GM18511 (cell line): Measurements from ENCODE around the gene ISL2.

Experiments used
- ATAC-seq: cut with Tn5 transposase; IDR thresholded peaks from one replicate; pipeline ENCODE4 v1.9.1; 2021; ENCODE audit warnings: mild to moderate bottlenecking, moderate library complexity; ENCODE audit not compliant: unreplicated experiment

ISL2 gene

DNA sequence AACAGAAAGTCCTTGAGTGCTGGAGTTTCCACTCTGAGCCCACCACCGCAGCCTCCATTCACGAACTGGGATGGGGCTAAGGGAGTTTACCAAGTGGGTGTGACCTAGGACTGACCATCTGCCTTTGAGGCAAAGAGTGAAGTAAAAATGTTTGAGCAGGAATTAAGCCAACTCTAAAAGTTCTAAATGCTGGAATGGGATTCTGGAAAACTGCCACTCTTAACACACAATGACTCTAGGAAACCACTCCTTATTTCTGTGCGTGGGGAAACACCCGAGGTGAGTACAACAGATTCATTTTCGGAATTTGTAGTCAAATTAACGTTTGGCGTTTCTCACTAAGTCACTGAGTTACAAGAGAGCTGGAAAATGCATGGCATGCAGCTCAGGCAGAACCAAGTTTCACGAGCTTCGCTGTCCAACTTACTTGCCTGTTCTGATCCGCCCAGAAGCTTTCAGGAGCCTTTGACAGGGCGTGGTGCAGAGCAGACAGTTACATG is 31.6 kb downstream of the ISL2 start:
- no peak for ATAC-seq

DNA sequence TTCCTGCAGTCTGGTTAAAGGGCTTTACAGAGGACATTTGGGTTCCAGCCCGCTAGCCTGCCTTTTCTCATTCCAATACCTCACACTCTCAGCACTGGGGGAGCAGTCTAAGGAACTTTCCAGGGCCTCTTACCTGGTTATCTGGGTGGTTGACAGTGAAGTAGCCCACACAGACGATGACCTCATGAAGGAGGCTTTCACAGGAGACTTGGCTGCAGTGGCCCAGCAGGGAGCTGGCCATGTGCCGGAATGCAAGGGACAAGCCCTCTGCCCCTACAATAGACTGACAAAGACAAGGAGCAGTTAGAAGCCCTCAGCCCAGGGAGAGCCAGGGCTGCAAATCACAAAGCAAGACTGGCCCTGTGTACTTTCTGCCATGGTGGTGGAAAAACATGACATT is 39.5 kb downstream of the ISL2 start:
- no peak for ATAC-seq

DNA sequence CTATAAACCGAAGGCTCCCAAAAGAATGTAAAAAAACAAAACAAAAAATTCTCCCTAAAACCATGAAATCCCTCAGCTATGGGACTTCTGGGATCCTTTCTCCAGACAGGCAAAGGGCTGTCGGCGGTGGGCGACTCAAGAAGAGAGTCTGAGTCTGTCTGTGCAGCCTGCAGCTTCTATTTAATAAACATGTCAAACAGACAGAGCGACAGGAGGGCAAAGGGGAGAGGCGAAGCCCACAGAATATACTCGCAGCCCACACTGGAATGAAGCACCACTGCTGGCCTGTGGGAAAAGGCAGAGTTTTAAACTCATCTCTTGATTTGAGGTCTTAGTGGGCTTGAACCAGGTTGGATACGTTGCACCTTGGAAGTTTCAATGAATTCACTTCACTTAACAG is 40.2 kb downstream of the ISL2 start:
- no peak for ATAC-seq

DNA sequence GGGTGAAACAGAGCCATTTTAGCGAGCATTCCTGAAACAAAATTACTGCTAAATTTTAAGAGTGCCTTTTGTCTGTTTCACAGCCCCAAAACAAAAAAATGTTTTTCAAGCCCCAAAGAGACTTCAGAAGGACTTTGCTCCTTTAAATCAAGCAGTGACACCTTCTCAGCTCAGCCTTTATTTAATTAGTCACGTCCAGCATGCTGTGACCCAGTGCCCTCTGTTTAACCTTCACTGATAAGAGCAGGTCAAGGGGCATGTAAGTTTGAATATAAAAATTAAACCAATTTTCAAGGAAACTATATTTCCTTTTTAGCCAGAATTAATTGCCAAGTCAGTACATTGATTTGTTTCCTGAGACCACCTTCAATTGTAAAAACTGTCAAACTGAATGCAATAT is 40.6 kb downstream of the ISL2 start:
- no peak for ATAC-seq

DNA sequence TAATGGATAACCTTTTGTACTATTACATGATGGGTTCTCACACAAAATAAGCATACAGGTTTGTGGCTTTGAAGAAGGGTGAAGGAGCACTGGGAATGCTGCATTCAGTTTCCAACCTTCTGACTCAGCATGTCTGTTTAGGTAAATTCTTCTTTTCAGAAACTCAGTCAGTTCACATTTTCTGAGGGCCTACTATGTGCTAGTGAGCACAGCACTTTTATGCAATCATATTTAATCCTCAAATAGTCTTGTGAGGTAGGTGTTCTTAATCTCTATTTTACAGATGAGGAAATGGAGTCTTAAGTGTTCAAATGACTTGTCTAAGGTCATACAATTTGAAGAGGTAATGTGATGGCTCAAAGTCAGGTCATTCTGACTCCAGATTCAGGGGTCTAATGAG is 41.2 kb downstream of the ISL2 start:
- ATAC-seq, result no peak

DNA sequence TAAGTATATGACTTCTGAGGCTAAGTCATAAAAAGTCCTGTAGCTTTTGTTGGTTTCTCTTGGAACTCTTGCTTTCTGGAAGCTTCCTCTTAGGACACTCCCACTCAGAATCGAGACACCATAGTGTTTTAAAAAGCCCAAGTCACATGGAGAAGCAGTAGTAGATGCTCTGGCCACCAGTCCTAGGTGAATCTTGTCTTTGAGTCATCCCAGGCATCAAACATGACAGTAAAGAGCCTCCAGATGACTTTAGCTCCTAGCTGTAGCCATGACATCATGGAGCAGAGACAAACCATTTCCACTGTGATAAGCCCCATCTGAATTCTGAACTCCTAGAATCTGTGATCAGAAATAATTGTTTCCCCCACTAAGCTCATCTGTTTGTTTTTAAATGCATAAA is 42.1 kb downstream of the ISL2 start:
- ATAC-seq, result no peak

DNA sequence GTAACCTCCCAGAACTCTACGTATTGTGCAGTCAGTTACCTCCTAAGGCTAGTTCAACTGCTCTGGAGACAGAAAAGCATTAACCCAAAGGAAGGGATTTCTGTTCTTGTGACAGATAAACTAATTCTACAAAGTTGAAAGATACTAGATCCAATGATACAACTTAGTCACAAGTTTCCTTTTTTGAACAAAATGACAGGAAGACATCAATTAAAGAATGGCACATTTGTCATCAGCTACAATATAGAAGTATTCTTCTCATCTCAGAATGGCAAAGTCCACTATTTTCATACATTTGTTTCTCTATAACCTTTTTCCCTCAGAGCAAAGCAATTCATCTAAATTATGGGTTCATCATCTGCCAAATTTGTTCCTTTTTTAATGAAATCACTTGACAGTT is 43.7 kb downstream of the ISL2 start:
- ATAC-seq, result no peak

DNA sequence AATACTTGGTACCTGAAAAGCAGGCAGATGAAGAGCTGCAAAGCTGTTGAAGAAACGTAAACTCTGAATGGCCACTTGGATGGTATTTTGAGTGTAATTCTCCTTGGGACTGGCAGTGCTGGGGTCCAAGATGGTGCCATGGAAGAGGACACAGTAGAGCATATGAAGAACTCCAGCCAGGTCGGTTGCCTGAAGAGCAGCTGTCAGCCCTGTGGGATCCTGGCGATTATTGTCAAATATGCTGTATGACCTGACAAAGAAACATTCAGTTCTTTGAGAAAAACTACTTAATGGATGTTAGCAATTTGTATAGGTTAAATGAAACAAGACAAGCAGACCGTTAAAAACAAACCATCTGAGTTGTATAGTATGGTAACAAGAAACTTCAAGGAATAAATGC is 44.8 kb downstream of the ISL2 start:
- ATAC-seq, result no peak

DNA sequence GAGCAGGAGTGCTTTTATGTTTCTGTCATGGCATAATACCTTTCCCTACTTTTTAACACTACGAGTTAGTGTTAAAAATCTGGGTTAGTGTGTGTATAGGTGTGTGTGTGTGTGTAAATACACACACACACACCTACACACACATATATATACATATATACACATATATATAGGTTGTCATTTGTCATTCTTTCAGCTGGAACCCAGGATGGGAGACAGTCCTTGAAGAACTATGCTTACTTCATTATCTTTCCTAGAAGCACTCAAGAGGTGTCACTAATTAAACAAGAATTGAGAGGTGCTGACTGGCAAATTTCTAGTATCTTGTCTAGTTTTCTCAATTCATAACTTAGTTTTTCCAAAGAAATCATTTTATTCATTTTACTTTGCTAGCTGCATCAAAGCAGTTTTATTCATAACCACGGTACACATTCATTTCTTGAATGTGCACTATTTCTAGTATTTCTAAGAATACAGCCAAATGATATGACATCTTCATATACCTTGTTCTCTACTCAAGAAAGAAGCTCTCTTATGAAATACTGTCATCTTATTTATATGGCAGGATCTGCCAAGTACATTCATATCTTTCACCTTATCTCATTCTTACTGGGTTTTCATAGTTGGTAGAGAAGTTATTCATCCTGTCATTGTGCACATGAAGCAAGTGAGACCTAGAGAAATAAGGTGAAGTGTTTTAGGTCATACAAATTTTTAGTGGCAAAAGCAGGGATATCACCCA is 46.6 kb downstream of the ISL2 start:
- ATAC-seq, result no peak

DNA sequence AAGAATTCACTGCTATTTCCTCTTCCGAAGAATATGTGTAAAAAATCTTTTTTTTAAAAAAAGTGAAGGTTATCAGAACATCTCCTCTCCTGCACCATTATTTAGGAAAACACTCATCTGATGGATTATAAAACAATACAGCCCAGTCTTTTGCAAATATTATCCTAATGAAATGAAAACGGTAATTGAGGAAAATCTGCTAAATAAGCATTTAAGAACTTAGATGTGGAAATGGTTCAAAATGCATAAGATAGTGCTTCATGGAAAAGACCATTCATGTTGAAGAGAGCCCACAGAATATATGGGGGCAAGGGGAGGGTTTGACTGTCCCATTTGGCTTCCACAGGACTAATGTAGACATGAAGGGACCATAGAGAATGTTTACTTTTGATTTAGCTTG is 47.8 kb downstream of the ISL2 start:
- no peak for ATAC-seq

DNA sequence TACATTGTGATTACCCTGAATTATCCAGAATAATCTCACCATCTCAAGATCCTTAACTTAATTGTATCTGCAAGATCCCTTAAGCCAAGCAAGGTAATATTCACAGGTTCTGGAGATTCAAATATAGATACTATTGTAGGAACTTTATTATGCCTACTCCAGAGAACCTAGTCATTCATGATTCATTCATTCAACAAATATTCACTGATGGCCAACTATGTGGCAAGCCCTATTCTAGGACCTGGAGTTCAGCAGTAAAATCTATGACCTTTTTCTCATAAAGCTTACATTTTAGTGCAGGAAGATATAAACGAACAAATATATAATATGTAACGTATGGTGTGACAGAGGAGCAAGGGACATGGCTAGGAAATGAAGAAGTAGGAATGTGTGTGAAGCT is 49.6 kb downstream of the ISL2 start:
- ATAC-seq, result no peak

DNA sequence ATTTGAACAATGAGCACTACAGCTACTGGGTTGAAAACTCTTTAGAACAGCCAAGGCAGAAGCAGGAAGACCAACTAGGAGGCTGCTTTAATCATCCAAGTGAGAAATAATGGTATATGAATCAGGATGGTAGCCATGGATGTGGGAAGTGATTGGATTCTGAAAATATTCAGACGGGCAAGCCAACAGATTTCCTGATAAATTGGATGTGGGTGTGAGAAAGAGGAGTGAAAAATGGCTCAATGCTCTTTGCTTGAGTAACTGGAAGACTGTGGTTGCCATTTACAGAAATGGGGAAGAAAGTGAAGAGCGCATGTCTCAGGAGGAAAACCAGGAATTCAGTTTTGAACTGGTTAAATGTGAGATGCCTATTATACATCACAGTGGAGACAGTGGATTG is 50.4 kb downstream of the ISL2 start:
- ATAC-seq, result no peak

DNA sequence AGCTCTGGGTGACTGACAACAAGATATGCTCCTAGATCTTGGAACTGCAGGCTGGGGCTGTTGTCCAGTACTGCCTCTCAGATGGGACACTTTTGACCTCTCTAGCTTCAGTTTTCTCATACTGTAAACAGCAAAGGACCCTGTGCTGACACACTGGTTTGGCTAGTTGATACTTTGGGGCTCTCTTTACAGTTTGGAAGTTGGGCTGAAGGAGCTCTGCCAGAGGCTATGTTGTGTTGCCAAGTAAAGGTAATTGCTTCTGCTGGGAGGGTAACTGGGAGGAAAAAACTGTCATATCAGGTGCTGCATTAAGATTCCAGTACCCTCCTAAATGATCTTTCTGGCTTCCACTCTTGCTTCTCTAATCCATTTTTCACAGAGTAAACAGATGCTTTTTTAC is 54.0 kb downstream of the ISL2 start:
- ATAC-seq, result no peak

DNA sequence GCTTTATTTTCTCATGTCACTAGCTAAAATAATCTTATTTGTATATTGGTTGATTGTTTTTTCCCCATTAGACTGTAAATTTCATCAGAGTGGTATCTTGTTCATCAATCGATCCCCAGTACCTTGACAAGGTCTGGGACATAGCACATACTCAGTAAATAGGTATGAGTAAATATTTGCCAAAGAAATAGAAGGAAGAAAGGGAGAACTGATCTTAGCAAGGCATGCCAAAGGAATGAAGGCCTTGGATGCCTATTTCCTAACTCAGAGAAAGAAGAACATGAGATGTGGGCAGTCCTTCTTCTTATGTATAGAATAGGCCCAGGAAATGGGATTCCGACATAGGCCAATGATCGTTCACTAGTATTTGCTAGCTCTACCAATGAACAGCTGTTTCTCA is 54.7 kb downstream of the ISL2 start:
- no peak for ATAC-seq

DNA sequence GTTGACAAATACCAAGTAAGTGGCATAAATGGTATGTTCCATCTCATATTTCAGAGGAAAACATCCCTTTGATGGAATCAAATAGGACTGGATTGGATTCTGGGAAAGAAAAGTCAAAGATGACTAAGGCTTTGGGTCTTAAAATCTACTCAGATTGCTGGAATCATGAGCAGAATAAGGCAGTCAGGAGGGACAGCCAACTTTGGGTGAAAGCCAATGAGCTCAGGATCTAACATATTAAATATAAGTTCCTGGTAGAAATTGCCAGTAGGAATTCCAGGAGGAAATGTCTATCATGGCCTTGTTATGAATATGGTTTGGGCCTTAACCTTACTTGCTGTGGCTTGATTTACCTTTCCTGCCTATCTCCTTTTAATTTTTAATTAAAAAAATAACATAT is 55.3 kb downstream of the ISL2 start:
- ATAC-seq, result no peak
